Astrocyte (in vitro differentiated cells and primary cell): Measurements from ENCODE around the gene SUN1. TPM values are rescaled to one million over a fixed set of nuclear protein-coding genes. Genes with fewer than 3 reads are reported as not detected.

ENCODE experiments used
- DNase-seq: peaks from one replicate; pipeline ENCODE4 v3.0.0-alpha.2; 2010; ENCODE audit warnings: low read depth
- FAIRE-seq: peaks from 2 replicates; lab custom pipeline; 2011; peaks lifted over from hg19 to GRCh38; lab: Jason Lieb, UNC
- H2AFZ ChIP-seq: 2 replicates; pipeline ENCODE4 v1.6.0; 2012; ENCODE audit warnings: low read depth, low read length, inconsistent platforms
- H3K27ac ChIP-seq: 2 replicates; pipeline ENCODE4 v1.5.1; 2011; ENCODE audit warnings: low read depth, low read length, inconsistent platforms
- H3K27me3 ChIP-seq: 2 replicates; pipeline ENCODE4 v1.6.0; 2011; ENCODE audit warnings: low read length, inconsistent platforms; ENCODE audit not compliant: insufficient read depth
- H3K36me3 ChIP-seq: 2 replicates; pipeline ENCODE4 v1.5.1; 2011; ENCODE audit warnings: low read length, inconsistent platforms; ENCODE audit not compliant: insufficient read depth
- H3K4me1 ChIP-seq: 2 replicates; pipeline ENCODE4 v1.5.1; 2011; ENCODE audit warnings: low read length, inconsistent platforms; ENCODE audit not compliant: insufficient read depth
- H3K4me2 ChIP-seq: 2 replicates; pipeline ENCODE4 v1.6.0; 2012; ENCODE audit warnings: low read length, inconsistent platforms
- H3K4me3 ChIP-seq: 2 replicates; pipeline ENCODE4 v1.5.1; 2011; ENCODE audit warnings: low read depth, mild to moderate bottlenecking, low read length, inconsistent platforms; ENCODE audit not compliant: insufficient read depth
- H3K79me2 ChIP-seq: 2 replicates; pipeline ENCODE4 v1.6.0; 2012; ENCODE audit warnings: mild to moderate bottlenecking, low read length, inconsistent platforms; ENCODE audit not compliant: insufficient read depth
- H3K9ac ChIP-seq: 2 replicates; pipeline ENCODE4 v1.6.0; 2012; ENCODE audit warnings: mild to moderate bottlenecking, low read length, inconsistent platforms
- H3K9me3 ChIP-seq: 2 replicates; pipeline ENCODE4 v1.5.1; 2012; ENCODE audit warnings: low read depth, mild to moderate bottlenecking, low read length, inconsistent platforms; ENCODE audit not compliant: insufficient read depth
- H4K20me1 ChIP-seq: 2 replicates; pipeline ENCODE4 v1.6.0; 2012; ENCODE audit warnings: low read length, inconsistent platforms; ENCODE audit not compliant: insufficient read depth
- H3K27ac Mint-ChIP-seq: one replicate; pipeline ENCODE4 v1.8.0; 2021; ENCODE audit warnings: mild to moderate bottlenecking, mixed read lengths; ENCODE audit not compliant: unreplicated experiment
- H3K27me3 Mint-ChIP-seq: one replicate; pipeline ENCODE4 v1.8.0; 2021; ENCODE audit warnings: low read depth, mixed read lengths; ENCODE audit not compliant: unreplicated experiment
- H3K36me3 Mint-ChIP-seq: one replicate; pipeline ENCODE4 v1.8.0; 2021; ENCODE audit warnings: low read depth, mixed read lengths; ENCODE audit not compliant: unreplicated experiment
- H3K4me1 Mint-ChIP-seq: one replicate; pipeline ENCODE4 v1.8.0; 2021; ENCODE audit warnings: low read depth, mixed read lengths; ENCODE audit not compliant: unreplicated experiment
- H3K4me3 Mint-ChIP-seq: one replicate; pipeline ENCODE4 v1.8.0; 2021; ENCODE audit warnings: mild to moderate bottlenecking, moderate library complexity, mixed read lengths; ENCODE audit not compliant: unreplicated experiment
- H3K9me3 Mint-ChIP-seq: one replicate; pipeline ENCODE4 v1.8.0; 2021; ENCODE audit warnings: mild to moderate bottlenecking, mixed read lengths; ENCODE audit not compliant: unreplicated experiment
- CTCF ChIP-seq: IDR thresholded peaks from 2 replicates; pipeline ENCODE4 v1.5.1; 2011; ENCODE audit warnings: low read depth, mild to moderate bottlenecking, inconsistent platforms, low read length, moderate library complexity; ENCODE audit not compliant: insufficient read depth
- EZH2 ChIP-seq: IDR thresholded peaks from 2 replicates; pipeline ENCODE4 v1.6.1; 2012; ENCODE audit warnings: mild to moderate bottlenecking, low read length, inconsistent platforms; ENCODE audit not compliant: insufficient read depth
- total RNA-seq: library from RNA; stranded (reverse); gene quantifications from 2 replicates; pipeline ENCODE4 v1.2.1, GENCODE V29; 2021

SUN1 gene
- total RNA-seq, 1 donor from 2014 or later = 121 TPM

DNA sequence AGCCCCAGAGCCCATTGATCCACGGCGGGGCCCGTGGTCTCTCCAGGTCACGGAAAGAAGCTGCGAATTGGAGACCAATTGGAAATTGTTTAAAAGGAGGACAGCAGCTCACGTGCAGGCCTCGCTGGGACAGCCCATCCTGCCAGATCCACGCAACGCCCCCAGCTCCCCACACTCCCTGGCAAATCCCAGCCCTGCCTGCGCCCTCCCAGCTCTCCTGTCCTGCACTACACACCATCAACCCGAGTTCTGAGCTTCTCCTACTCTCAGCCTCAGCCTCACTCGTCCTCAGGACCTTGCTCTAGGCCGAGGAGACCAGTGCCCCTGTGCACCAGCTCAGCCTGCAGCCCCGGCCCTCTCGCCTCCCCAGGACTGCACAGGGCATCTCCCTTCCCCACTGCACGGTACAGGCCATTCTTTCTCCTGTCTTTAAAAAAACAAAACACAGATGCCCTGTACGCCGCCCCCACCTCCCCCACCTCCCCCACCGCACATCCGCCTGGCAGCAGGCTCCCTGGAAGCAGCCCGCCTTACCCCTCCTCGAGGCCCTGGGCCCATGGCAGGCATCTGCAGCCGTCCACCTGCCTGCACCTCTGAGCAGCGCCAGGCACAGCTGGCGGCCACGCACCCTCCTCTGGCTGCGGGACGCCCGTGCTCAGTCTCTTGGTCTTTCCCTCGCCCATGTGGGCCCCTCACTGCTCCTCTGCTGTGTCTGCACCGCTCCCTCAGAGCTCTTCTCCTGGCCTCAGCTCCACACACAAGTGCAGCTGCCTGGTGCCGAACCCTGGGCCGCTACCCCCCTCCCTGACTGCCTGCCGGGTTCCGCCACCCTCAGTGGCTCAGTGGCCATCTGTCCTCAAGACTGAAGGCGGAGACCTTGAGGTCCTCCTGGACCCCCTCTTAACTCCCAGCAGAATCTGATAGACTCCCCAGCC, 48.5 kb upstream of the SUN1 start:
- TF ChIP-seq CTCF = no peak
- TF ChIP-seq EZH2 = no peak
- peaks cover 24% of the 10 kb centered on the region for H3K36me3 Mint-ChIP-seq
- Histone ChIP-seq H3K27ac (no peak overlapping the region), H3K36me3 (peaks cover 5% of the 10 kb centered on the region), H3K4me2 (no peak overlapping the region), H3K9me3 (no peaks in the 10 kb centered on the region), H2AFZ (no peak overlapping the region), H3K27me3 (no peaks in the 10 kb centered on the region), H3K79me2 (no peaks in the 10 kb centered on the region), H4K20me1 (peaks cover under 1% of the 10 kb centered on the region), H3K4me1 (peaks cover 6% of the 10 kb centered on the region), H3K9ac (no peak overlapping the region), H3K4me3 (no peak overlapping the region)
- H3K4me1 Mint-ChIP-seq = no peaks in the 10 kb centered on the region
- no peaks in the 10 kb centered on the region for H3K27me3 Mint-ChIP-seq
- H3K4me3 Mint-ChIP-seq = no peak overlapping the region
- no peaks in the 10 kb centered on the region for H3K9me3 Mint-ChIP-seq
- FAIRE-seq = no peak
- no peak for DNase-seq
- H3K27ac Mint-ChIP-seq = no peak overlapping the region

DNA sequence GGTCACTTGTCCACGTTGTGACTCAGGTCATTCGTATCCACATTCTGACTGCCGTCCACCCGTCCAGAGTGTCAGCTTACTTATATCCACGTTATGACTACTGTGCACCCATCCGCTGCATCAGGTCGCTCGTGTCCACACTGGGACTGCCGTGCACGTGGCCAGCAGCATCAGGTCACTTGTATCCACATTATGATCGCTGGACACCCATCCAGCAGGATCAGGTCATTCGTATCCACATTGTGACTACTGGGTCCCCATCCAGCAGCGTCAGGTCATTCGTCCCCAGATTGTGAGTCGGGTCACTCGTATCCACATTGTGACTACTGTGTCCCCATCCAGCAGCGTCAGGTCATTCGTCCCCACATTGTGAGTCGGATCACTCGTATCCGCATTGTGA, 47.3 kb upstream of the SUN1 start:
- H3K9me3 Mint-ChIP-seq = peaks cover 3% of the 10 kb centered on the region
- H3K9ac ChIP-seq = no peak overlapping the region
- H2AFZ ChIP-seq = no peak overlapping the region
- H3K4me2 ChIP-seq = no peak overlapping the region
- H3K4me3 Mint-ChIP-seq = no peak overlapping the region
- FAIRE-seq (no peak), DNase-seq (no peak)
- no peaks in the 10 kb centered on the region for H3K27me3 Mint-ChIP-seq
- no peaks in the 10 kb centered on the region for H3K4me1 Mint-ChIP-seq
- H3K79me2 ChIP-seq = no peaks in the 10 kb centered on the region
- no peak overlapping the region for H3K4me3 ChIP-seq
- TF ChIP-seq CTCF = no peak
- no peaks in the 10 kb centered on the region for H4K20me1 ChIP-seq
- no peaks in the 10 kb centered on the region for H3K27me3 ChIP-seq
- no peak overlapping the region for H3K27ac Mint-ChIP-seq
- H3K36me3 Mint-ChIP-seq = peaks cover 29% of the 10 kb centered on the region
- no peaks in the 10 kb centered on the region for H3K9me3 ChIP-seq
- peaks cover 2% of the 10 kb centered on the region for H3K36me3 ChIP-seq
- no peak overlapping the region for H3K27ac ChIP-seq
- H3K4me1 ChIP-seq = no peaks in the 10 kb centered on the region

- H3K79me2 ChIP-seq = no peaks in the 10 kb centered on the region
Observed at GRCh38 chr7:785416-785815, 46.9 kb upstream of the SUN1 start.

More at GRCh38 chr7:785416-785815, 46.9 kb upstream of the SUN1 start:
- no peaks in the 10 kb centered on the region for H3K9me3 ChIP-seq
- H3K4me3 Mint-ChIP-seq = no peak overlapping the region
- no peak overlapping the region for H3K9ac ChIP-seq
- H3K27me3 ChIP-seq = no peaks in the 10 kb centered on the region
- no peak for FAIRE-seq
- no peak overlapping the region for H3K4me3 ChIP-seq
- no peak overlapping the region for H3K27ac ChIP-seq
- no peak overlapping the region for H2AFZ ChIP-seq
- no peak overlapping the region for H3K4me2 ChIP-seq
- H3K4me1 Mint-ChIP-seq = no peaks in the 10 kb centered on the region
- peaks cover 3% of the 10 kb centered on the region for H3K9me3 Mint-ChIP-seq
- H3K36me3 ChIP-seq = no peaks in the 10 kb centered on the region
- TF ChIP-seq EZH2 = no peak
- TF ChIP-seq CTCF = no peak
- H3K27ac Mint-ChIP-seq = no peak overlapping the region
- H3K4me1 ChIP-seq = no peaks in the 10 kb centered on the region
- no peaks in the 10 kb centered on the region for H4K20me1 ChIP-seq
- DNase-seq = no peak
- H3K27me3 Mint-ChIP-seq = no peaks in the 10 kb centered on the region
- peaks cover 29% of the 10 kb centered on the region for H3K36me3 Mint-ChIP-seq
